Measurements from ENCODE around the gene ITGA7. TPM values are rescaled to one million over a fixed set of nuclear protein-coding genes. Genes with fewer than 3 reads are reported as not detected.

The ITGA7 gene

DNA sequence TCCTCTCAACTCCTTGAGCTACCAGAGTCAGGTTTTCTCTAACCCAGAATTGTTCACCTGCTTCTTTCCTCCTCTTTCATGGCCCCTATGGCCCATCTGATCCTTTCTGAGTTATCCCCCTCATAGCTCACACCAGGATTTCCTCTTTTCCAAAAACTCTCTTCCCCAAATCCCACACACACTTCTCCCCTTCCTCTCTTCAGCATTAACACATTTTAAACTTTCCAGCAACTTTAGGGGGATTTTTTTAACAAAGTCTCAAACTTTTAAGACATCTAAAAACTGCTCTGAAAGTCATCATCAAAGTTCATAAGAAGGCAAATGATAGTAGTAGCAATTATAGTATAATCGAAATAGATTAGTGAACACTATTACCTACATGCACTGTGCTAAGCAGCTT lies 63.1 kb downstream of the ITGA7 start:
- peaks cover 6% of the 10 kb centered on the region for H3K4me1 ChIP-seq (ENCODE audit: control insufficient read depth, insufficient read depth, low read length)
- peaks cover 43% of the 10 kb centered on the region for H3K27me3 ChIP-seq (ENCODE audit: control insufficient read depth, insufficient read depth, low read length)
- no peak overlapping the region for H3K9ac ChIP-seq (ENCODE audit: low read depth, low read length)

DNA sequence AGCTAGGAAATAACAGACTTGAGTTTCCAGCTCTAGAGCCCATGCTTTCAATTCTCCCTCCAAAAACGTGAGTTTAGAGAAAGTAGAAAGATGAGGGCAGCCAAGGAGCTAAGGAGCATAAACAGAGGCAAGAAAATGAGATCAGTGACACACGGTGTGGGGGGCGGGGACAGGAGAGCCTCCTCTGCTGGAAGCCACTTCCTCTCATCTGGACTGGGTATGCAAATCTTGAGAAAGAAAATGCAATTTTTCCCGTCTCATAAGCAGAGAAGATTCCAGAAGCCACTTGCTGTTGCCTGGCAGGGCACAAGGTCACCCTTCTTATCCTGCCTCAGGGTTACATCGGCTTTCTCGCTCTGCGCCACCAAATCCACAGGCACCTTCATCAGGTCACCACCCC lies 65.0 kb downstream of the ITGA7 start:
- H3K4me2 ChIP-seq (ENCODE audit: low read length) = no peak overlapping the region
- H3K4me1 ChIP-seq (ENCODE audit: control insufficient read depth, insufficient read depth, low read length) = peaks cover 6% of the 10 kb centered on the region
- H3K27me3 ChIP-seq (ENCODE audit: control insufficient read depth, insufficient read depth, low read length) = peaks cover 53% of the 10 kb centered on the region
- H3K9me3 ChIP-seq (replicated peaks; ENCODE audit: low read length) = no peaks in the 10 kb centered on the region
- H3K4me3 ChIP-seq (ENCODE audit: low read length) = no peak overlapping the region
- H3K36me3 ChIP-seq (ENCODE audit: insufficient read depth, low read length) = no peaks in the 10 kb centered on the region
- no peak overlapping the region for H3K9ac ChIP-seq (ENCODE audit: low read depth, low read length)

More for the DNA sequence above, 63.1 kb downstream of the ITGA7 start:
- Histone ChIP-seq H3K36me3 (ENCODE audit: insufficient read depth, low read length) (no peaks in the 10 kb centered on the region), H3K4me2 (ENCODE audit: low read length) (no peak overlapping the region), H3K9me3 (replicated peaks; ENCODE audit: low read length) (no peaks in the 10 kb centered on the region), H3K4me3 (ENCODE audit: low read length) (no peak overlapping the region)

DNA sequence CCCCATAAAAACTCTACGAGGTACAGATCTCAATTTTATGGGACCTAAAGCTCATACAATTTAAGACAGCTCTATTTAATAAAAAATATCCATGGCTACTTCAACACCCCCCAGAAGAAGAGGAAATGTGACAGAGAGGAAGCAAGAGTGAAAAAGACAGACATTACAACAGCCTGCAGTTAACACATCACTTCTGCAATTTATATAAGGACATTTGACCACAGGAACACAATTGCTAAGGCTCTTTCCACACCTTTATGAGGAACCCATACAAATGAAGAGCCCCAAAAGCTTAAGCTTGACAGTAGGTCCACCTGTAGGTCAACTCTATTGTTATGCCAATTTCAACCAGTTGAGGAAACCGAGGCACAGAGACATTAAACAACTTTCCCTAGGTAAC lies 65.4 kb downstream of the ITGA7 start:
- no peak overlapping the region for H3K4me2 ChIP-seq (ENCODE audit: low read length)
- no peaks in the 10 kb centered on the region for H3K9me3 ChIP-seq (replicated peaks; ENCODE audit: low read length)
- no peak overlapping the region for H3K9ac ChIP-seq (ENCODE audit: low read depth, low read length)
- H3K4me1 ChIP-seq (ENCODE audit: control insufficient read depth, insufficient read depth, low read length) = peaks cover 6% of the 10 kb centered on the region
- no peaks in the 10 kb centered on the region for H3K36me3 ChIP-seq (ENCODE audit: insufficient read depth, low read length)
- H3K27me3 ChIP-seq (ENCODE audit: control insufficient read depth, insufficient read depth, low read length) = peaks cover 57% of the 10 kb centered on the region
- no peak overlapping the region for H3K4me3 ChIP-seq (ENCODE audit: low read length)

DNA sequence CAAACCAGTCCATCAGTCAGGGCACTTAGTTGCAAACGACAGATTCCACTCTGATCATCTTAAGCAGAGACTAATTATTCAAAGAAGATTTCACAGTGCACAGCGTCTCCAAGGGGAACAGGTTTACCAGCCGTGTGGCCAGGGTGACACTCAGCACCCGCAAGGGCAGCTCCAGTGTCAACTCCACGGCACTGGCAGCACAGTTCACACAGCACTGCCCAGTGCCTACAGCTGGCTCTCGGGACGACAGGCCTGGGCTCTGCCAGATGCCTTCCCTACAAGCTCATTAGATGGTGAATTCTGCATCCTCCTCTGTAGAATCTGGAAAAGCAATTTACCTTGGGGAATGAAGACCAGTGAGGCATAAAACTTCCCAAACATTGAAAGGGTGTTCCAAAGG lies 66.1 kb downstream of the ITGA7 start:
- no peaks in the 10 kb centered on the region for H3K36me3 ChIP-seq (ENCODE audit: insufficient read depth, low read length)
- no peak overlapping the region for H3K9ac ChIP-seq (ENCODE audit: low read depth, low read length)
- H3K4me1 ChIP-seq (ENCODE audit: control insufficient read depth, insufficient read depth, low read length) = peaks cover 6% of the 10 kb centered on the region
- no peaks in the 10 kb centered on the region for H3K9me3 ChIP-seq (replicated peaks; ENCODE audit: low read length)
- H3K4me3 ChIP-seq (ENCODE audit: low read length) = no peak overlapping the region
- H3K27me3 ChIP-seq (ENCODE audit: control insufficient read depth, insufficient read depth, low read length) = peaks cover 63% of the 10 kb centered on the region
- H3K4me2 ChIP-seq (ENCODE audit: low read length) = no peak overlapping the region

DNA sequence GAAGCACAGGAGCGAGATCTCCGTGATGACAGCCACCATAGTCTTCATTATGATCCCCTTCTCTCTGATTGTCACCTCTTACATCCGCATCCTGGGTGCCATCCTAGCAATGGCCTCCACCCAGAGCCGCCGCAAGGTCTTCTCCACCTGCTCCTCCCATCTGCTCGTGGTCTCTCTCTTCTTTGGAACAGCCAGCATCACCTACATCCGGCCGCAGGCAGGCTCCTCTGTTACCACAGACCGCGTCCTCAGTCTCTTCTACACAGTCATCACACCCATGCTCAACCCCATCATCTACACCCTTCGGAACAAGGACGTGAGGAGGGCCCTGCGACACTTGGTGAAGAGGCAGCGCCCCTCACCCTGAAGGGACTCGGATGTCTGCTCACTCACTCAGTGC lies 70.2 kb downstream of the ITGA7 start:
- H3K4me1 ChIP-seq (ENCODE audit: control insufficient read depth, insufficient read depth, low read length) = no peaks in the 10 kb centered on the region
- no peak overlapping the region for H3K4me2 ChIP-seq (ENCODE audit: low read length)
- peaks cover 77% of the 10 kb centered on the region for H3K27me3 ChIP-seq (ENCODE audit: control insufficient read depth, insufficient read depth, low read length)
- no peak overlapping the region for H3K9ac ChIP-seq (ENCODE audit: low read depth, low read length)
- no peaks in the 10 kb centered on the region for H3K9me3 ChIP-seq (replicated peaks; ENCODE audit: low read length)
- H3K36me3 ChIP-seq (ENCODE audit: insufficient read depth, low read length) = no peaks in the 10 kb centered on the region
- no peak overlapping the region for H3K4me3 ChIP-seq (ENCODE audit: low read length)

DNA sequence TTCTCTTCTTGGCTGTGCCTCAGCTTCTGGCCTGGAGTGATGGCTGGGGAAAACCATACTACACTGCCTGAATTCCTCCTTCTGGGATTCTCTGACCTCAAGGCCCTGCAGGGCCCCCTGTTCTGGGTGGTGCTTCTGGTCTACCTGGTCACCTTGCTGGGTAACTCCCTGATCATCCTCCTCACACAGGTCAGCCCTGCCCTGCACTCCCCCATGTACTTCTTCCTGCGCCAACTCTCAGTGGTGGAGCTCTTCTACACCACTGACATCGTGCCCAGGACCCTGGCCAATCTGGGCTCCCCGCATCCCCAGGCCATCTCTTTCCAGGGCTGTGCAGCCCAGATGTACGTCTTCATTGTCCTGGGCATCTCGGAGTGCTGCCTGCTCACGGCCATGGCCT lies 70.9 kb downstream of the ITGA7 start, which contains the start of gene OR10P1:
OR10P1 (plus strand) TSS at position 40 of the 400 bp plus-strand sequence; CDS start at position 40, 0 bp downstream.
- H3K4me1 ChIP-seq (ENCODE audit: control insufficient read depth, insufficient read depth, low read length) = no peaks in the 10 kb centered on the region

DNA sequence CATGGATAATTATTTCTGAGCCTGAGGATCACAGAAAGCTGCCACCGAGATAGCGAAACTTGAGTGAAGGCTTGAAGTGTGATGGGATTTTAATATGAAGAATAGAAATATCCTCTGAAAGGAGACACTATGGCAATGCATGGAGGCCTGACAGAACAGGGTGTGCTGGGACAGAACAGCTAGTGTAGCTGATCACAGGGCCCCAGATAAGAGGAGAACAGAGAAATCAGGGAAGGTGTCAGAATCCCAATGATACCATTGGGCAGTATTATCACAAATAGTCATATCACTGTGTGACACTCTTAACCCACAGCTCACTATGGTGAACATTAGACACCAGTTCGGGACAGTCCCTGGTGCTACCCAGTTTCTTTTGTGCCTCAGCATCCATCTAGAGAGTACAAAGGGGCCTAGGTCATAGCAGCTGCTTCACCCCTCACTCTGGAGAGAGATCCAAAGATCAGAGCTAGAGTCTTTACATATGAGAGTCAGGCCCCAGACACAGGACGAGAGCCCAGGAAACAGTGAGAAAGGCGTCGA lies 71.5 kb downstream of the ITGA7 start:
- H3K4me3 ChIP-seq (ENCODE audit: low read length) = no peak overlapping the region
- no peak overlapping the region for H3K9ac ChIP-seq (ENCODE audit: low read depth, low read length)
- H3K27me3 ChIP-seq (ENCODE audit: control insufficient read depth, insufficient read depth, low read length) = peaks cover 77% of the 10 kb centered on the region
- no peaks in the 10 kb centered on the region for H3K9me3 ChIP-seq (replicated peaks; ENCODE audit: low read length)
- H3K4me1 ChIP-seq (ENCODE audit: control insufficient read depth, insufficient read depth, low read length) = no peaks in the 10 kb centered on the region
- H3K4me2 ChIP-seq (ENCODE audit: low read length) = no peak overlapping the region
- no peaks in the 10 kb centered on the region for H3K36me3 ChIP-seq (ENCODE audit: insufficient read depth, low read length)

More for the DNA sequence above, 70.9 kb downstream of the ITGA7 start, which contains the start of gene OR10P1:
- no peak within 1 kb of the TSS for H3K4me2 ChIP-seq (ENCODE audit: low read length)
- peaks cover 77% of the 10 kb centered on the region for H3K27me3 ChIP-seq (ENCODE audit: control insufficient read depth, insufficient read depth, low read length)
- H3K4me3 ChIP-seq (ENCODE audit: low read length) = no peak within 1 kb of the TSS
- no peaks in the 10 kb centered on the region for H3K9me3 ChIP-seq (replicated peaks; ENCODE audit: low read length)
- no peaks in the 10 kb centered on the region for H3K36me3 ChIP-seq (ENCODE audit: insufficient read depth, low read length)
- H3K9ac ChIP-seq (ENCODE audit: low read depth, low read length) = no peak within 1 kb of the TSS

Small RNAs within 50 kb of the gene (small RNA-seq; reads per million reads assigned to genes)
- gene AC009779.1 = not detected
- not detected for gene AC009779.5
- gene RF00017 = not detected

Measured in skeletal muscle satellite cell (primary cell).